ENCODE measurements around the gene TMEM158.

TMEM158 gene

GRCh38 chr3:45239254-45239653 is 13.2 kb upstream of the TMEM158 start:
- CTCF ChIA-PET: no interaction called here
- TF ChIP-seq, protein P1, sequence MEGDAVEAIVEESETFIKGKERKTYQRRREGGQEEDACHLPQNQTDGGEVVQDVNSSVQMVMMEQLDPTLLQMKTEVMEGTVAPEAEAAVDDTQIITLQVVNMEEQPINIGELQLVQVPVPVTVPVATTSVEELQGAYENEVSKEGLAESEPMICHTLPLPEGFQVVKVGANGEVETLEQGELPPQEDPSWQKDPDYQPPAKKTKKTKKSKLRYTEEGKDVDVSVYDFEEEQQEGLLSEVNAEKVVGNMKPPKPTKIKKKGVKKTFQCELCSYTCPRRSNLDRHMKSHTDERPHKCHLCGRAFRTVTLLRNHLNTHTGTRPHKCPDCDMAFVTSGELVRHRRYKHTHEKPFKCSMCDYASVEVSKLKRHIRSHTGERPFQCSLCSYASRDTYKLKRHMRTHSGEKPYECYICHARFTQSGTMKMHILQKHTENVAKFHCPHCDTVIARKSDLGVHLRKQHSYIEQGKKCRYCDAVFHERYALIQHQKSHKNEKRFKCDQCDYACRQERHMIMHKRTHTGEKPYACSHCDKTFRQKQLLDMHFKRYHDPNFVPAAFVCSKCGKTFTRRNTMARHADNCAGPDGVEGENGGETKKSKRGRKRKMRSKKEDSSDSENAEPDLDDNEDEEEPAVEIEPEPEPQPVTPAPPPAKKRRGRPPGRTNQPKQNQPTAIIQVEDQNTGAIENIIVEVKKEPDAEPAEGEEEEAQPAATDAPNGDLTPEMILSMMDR (IDR thresholded peaks at IDR 0.05; ENCODE audit: insufficient read depth, low read length, missing control alignments): no peak
- no peak for DNase-seq (ENCODE audit: low read depth, low spot score)
- POLR2A ChIA-PET: no interaction called here
- H3K4me3 ChIP-seq (ENCODE audit: low read depth, low read length): no peak overlapping the region

DNA sequence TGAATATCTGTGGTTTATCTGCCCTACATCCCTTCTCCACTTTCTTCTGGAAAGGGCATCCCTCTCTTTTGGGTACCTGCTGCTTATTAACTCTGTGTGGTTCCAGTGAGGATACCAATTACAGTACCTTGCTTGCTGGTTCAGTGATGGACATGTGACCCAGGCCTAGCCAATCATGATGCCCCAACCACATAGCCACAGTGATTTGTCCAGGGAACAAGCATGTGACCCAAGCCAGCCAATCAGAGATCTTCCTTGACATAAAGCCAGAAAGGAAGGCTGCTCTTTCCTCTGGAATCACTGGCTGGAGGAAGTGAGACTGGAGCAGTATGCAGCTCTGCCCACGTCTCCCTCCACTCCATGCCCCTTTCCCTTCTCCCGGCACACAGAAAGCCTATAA is 10.9 kb upstream of the TMEM158 start:
- CTCF ChIA-PET: no interaction called here
- TF ChIP-seq, protein P1 (IDR thresholded peaks at IDR 0.05; ENCODE audit: insufficient read depth, low read length, missing control alignments): no peak
- POLR2A ChIA-PET: no interaction called here
- no peak for DNase-seq (ENCODE audit: low read depth, low spot score)
- no peak overlapping the region for H3K4me3 ChIP-seq (ENCODE audit: low read depth, low read length)

DNA sequence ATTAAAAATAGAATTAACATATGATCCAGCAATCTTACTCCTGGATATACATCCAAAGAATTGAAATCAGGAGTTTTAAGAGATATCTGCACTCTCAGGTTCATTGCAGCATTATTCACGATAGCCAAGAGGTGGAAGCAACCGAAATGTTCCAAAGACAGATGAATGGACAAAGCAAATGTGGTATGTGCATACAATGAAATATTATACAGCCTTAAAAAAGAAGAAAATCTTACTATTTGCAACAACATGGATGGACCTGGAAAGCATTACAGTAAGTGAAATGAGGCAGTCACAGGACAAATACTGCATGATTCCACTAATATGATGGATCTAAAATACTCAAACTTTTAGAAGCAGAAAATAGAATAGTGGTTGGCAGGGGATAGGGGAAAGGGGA is 9.3 kb upstream of the TMEM158 start:
- TF ChIP-seq, protein P1 (IDR thresholded peaks at IDR 0.05; ENCODE audit: insufficient read depth, low read length, missing control alignments): no peak
- H3K4me3 ChIP-seq (ENCODE audit: low read depth, low read length): no peak overlapping the region
- DNase-seq (ENCODE audit: low read depth, low spot score): no peak
- CTCF ChIA-PET: no interaction called here
- POLR2A ChIA-PET: no interaction called here

DNA sequence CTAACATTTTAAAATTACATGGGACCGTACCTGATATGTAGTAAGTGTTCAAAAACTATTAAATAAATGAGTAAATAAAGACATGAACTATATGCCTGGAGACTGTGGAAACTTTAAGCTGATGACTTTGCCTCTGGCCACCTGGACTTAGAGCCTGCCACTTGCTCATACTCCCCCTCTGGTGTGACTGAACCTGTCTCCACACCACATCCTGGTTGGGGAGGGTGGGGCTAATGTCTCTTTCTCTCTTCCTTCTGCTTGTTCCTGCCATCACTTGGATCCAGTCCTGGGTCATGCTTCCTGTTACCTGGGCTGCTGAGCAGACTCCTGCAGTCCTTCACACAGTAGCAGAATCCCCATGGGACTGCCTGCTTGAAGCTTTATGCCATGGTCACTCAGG is 8.2 kb upstream of the TMEM158 start:
- TF ChIP-seq, protein P1 (IDR thresholded peaks at IDR 0.05; ENCODE audit: insufficient read depth, low read length, missing control alignments): no peak
- DNase-seq (ENCODE audit: low read depth, low spot score): no peak
- POLR2A ChIA-PET: no interaction called here
- H3K4me3 ChIP-seq (ENCODE audit: low read depth, low read length): no peak overlapping the region
- CTCF ChIA-PET: interaction anchor here (1.3 kb wide), 1 partner anchor 277 kb away, joined by 3 read pairs; no protein-coding TSS in a partner anchor

DNA sequence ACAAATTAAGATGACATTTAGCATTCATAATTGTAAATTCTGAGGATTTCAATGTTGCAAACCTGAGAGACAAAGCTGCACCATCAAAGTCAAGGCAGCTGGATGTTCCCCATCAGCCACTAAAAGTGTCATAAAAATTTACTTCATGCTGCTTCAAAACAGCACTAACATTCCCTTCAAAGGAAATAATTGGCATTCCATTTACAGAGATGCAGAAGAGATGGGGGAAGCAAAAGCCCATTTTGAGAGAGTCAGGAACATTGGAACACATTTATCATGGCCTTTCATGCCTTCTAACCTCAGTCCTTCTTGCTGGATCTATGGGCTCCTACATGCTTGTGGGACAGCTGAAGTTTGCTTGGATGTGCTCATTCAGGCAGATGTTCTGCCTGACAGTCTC is 6.4 kb upstream of the TMEM158 start:
- DNase-seq (ENCODE audit: low read depth, low spot score): no peak

DNA sequence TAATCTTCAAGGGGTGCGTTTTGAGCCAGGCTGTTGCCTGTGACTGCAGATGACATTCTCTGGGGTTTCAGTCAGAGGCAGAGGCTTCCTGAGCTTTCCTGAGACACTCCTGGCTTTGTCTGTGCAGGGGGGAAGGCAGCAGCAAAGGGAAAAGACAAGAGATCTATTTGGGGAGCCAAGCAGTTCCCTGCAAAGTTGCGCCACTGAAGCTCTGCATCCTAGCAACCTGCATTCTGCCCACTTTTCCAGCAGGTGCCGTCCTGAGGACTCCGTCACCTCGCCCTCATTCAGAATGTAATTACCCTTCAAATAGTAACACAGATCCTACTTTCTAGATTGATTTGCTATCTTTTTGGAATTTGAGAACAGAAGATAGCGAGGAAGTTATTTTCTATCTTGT is 1.9 kb upstream of the TMEM158 start:
- ChIA-PET POLR2A (no interaction called here), CTCF (interaction anchor here (1.0 to 9.1 kb wide), 4 partner anchors 187 to 281 kb away, joined by 3 to 239 read pairs (median 63); no protein-coding TSS in a partner anchor)
- TF ChIP-seq, protein P1 (IDR thresholded peaks at IDR 0.05; ENCODE audit: insufficient read depth, low read length, missing control alignments): no peak
- no peak for DNase-seq (ENCODE audit: low read depth, low spot score)
- H3K4me3 ChIP-seq (ENCODE audit: low read depth, low read length): no peak overlapping the region

More for the DNA sequence above, 6.4 kb upstream of the TMEM158 start:
- CTCF ChIA-PET: interaction anchor here (1.0 to 1.5 kb wide), 4 partner anchors 10 to 191 kb away, joined by 3 to 5 read pairs (median 3); no protein-coding TSS in a partner anchor
- POLR2A ChIA-PET: no interaction called here
- H3K4me3 ChIP-seq (ENCODE audit: low read depth, low read length): no peak overlapping the region
- TF ChIP-seq, protein P1 (IDR thresholded peaks at IDR 0.05; ENCODE audit: insufficient read depth, low read length, missing control alignments): no peak

Data from AG04449 (cell line).